ENCODE measurements around the gene CTNNA1. TPM values are rescaled to one million over a fixed set of nuclear protein-coding genes. Genes with fewer than 3 reads are reported as not detected.

CTNNA1 gene
- total RNA-seq, 1 experiment from 2014 or later: 240 TPM

- DNase-seq (ENCODE audit: low read depth): no peak
Measured at GRCh38 chr5:138948471-138949222, 195.4 kb downstream of the CTNNA1 start.

GRCh38 chr5:138949223-138949574 lies 196.0 kb downstream of the CTNNA1 start:
- no peak for DNase-seq (ENCODE audit: low read depth)

GRCh38 chr5:138949988-138950387 lies 196.8 kb downstream of the CTNNA1 start:
- DNase-seq (ENCODE audit: low read depth): no peak

- DNase-seq (ENCODE audit: low read depth): no peak
Measured at GRCh38 chr5:138950421-138951031, 197.3 kb downstream of the CTNNA1 start.

DNA sequence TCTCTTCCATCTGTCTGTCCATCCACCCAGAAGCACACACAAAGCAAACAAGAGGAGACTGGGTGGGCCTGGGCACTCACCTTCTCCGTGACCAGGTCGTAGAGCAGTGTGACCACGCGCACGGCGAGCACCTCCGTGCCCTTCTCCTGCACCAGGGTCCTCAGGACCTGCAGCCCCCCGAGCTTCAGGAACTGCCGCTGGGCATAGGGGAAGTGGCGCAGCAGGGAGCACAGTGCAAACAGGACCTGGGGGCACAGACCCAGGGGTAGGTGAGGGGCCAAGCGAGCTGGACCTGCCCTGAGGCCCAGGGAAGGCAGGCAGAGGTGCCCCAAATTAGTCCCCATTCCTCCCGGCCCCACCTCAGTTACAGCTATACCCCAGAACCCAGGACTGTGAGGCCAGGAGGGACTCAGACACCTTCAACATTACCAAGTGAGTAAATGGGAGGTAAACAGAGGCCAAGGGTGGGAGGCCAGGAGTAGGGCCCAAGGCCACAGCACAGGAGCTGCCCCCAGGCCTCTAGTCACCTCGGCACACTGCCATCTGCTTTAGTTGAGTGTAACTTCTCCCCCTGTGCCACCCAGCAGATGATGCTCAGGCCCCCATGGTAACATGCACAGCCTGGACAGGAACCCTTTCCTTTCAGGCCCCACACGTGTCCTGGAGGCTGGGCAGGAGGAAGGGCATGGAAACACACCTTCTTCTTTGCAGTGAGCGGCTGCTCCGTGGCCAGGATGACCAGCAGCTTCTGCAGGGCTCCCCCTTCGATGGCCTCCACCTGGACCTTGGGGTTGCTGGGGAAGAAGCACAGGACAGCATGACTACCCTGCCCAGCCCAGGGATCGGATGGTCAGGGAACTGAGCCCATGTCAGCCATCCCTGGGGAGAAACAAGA lies 198.1 kb downstream of the CTNNA1 start:
- no peak for DNase-seq (ENCODE audit: low read depth)

GRCh38 chr5:138951986-138952735 lies 198.9 kb downstream of the CTNNA1 start:
- DNase-seq (ENCODE audit: low read depth): no peak

DNA sequence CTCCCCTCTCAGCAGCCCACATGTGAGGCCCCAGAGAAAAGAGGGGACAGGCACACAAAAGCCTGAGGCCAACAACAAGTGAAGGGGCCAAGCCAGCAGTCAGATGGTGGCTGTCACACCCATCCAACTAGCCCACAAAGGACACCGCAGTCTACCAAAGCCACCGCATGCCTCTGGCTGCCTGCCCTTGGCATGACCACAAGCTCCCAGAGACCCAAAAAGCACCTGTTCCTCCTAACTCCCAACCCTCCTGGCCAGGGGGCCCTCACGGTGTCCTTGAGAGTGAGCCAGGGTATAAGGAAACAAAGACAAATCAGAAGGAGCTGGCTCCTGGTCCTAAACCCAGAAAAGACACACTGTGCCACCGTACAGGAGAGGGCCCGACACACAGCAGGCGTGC lies 199.7 kb downstream of the CTNNA1 start:
- no peak for DNase-seq (ENCODE audit: low read depth)

GRCh38 chr5:138953387-138954256 lies 200.4 kb downstream of the CTNNA1 start:
- DNase-seq (ENCODE audit: low read depth): peak; percentile 39

GRCh38 chr5:138954257-138955012 lies 201.2 kb downstream of the CTNNA1 start:
- no peak for DNase-seq (ENCODE audit: low read depth)

DNA sequence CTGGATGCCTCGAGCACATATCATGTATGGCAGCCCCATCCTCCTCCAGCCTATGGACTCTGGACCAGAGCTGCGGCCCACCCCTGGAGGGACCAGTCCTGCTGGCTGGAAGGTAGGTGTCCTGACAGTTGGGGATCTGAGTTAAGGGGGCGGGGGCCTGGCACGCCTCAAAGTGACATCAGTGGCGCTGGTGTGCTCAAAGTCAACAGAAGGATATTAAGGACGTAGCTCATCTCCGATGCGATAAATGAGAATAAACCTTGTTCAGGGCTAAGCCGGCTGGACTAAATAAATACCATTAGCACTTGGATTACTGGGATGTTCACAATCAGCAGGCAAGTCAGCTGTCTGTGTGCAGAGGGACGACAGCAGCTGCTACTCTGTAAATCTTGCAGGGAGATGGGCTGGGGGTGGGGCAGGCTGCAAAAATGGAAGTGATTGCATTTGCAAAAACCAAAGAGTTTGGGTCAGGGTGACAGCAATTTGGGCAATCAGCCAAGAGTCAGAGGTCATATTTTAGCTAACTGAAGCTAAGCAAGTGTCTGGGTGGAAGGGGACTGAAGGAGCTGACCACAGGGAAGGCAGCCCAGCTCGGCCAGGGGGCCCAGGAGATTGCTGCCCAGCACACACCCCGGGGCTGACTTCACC lies 201.9 kb downstream of the CTNNA1 start:
- DNase-seq (ENCODE audit: low read depth): no peak

DNA sequence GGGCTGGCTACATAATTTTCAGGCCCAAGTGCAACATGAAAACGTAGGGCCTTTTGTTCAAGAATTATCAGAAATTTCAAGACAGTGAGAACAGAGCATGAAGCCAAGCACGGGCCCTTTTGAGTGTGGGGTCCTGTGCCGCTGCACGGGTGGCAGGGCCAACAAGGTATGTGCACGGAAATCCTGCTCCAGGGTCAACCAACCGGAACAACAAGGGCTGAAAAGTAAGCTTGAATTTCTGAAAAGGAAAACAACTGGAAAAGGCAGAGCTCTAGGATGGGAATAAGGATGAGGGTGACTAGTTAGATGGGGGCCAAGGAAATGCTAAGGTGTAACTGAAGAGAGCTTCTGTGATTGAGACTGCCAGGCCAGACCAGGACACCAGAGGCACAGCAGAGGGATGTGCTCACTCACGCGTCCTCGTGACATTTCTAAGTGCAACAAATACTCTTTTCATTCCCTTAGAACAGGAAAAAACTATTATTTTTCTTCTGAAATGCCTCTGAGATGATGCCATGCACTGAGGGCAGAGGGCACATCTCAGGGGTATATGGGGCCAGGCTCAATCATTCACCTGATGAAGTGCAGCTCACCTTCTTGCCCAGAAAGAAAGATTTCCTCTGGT lies 202.6 kb downstream of the CTNNA1 start:
- DNase-seq (ENCODE audit: low read depth): no peak

GRCh38 chr5:138956801-138957200 lies 203.6 kb downstream of the CTNNA1 start:
- DNase-seq (ENCODE audit: low read depth): no peak

DNA sequence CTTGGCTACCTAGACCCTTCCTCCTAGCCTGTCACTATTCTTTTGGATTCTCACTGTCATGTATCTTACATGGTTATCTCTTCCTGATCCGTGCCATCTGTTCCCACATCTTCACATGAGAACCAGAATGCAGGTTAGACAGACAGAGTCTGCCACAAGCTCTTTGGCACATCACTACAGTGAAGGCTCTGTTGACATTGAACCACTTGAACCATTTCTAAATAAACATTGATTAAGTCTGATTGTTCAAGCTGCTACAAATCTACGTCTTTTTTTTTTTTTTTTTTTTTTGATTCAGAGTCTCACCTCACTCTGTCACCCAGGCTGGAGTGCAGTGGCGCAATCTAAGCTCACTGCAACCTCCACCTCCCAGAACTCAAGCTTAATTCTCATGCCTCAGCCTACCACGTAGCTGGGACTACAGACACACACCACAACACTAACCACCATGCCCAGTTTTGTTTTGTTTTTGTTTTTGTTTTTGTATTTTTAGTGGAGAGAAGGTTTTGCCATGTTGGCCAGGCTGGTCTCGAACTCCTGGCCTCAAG lies 207.0 kb downstream of the CTNNA1 start:
- DNase-seq (ENCODE audit: low read depth): no peak

- DNase-seq (ENCODE audit: low read depth): no peak
Measured at GRCh38 chr5:138961221-138961620, 208.0 kb downstream of the CTNNA1 start.

DNA sequence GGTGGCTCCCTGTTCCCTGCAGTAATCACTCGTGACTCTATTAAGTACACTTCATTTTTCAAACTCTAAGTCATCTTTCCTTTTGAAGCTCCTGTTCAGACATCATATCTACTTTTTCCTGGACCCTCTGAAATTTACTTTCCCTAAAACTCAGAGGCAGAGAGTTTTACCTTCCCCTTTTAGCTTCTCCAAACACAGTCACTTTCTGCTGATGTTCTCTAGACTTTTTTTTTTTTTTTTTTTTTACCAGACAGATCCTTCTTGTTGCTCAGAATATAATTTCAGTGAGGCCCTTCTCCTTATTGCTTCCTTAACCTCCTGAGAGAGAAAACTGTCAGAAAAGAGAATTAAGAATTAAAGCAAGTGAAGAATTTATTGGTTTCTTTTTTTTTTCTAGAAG lies 208.5 kb downstream of the CTNNA1 start:
- DNase-seq (ENCODE audit: low read depth): no peak

DNA sequence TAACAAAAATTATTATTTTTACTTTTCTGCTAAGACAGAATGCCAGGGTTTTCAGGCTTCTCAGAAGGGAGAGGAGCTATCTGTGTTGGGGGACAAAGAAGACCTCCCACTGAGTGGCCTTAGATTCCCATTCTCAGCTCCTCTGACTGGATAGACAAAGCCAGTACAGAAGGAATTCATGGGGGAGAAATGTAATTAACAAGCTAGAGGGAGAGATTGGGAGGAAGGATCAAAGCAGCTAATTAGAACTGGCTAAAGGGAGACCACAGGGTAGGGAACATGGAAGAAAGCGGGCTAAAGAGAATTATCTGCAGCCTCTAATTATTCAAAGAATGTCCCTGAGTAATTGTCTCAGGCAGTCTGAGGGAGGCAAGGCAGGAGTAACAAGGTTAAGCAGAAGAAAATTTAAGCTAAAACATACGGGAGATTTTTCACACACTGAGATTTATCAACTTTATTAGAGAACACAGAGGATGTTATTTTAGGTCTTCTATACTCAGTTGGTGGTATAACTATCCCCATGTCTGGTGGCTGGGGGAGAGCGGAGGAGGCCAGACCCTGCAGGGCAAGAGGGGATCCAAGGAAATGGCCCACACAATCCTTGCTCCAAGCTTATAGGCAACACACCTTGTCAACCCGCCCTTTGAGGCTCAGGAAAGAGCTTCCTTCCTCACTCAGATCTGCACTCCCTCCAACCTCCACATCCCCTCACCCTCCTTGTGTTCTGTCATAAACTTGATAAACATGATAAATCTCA lies 209.6 kb downstream of the CTNNA1 start:
- no peak for DNase-seq (ENCODE audit: low read depth)

- DNase-seq (ENCODE audit: low read depth): no peak
Measured at GRCh38 chr5:138963763-138964371, 210.6 kb downstream of the CTNNA1 start.
